Stimulated activated memory B cell treated with anti-CD40 and anti-IgM and Interleukin-4, amounts not matched to agents 10 μg/mL and 1 μg/mL and 100 μg/mL, for 72 hours (primary cell): ENCODE results near the gene PIK3R3.

Source experiments
- ATAC-seq: fragments of 150-1000 bp; cut with Tn5 transposase; 2 replicates; pipeline ENCODE4 v1.10.0; 2021
- H3K27ac Mint-ChIP-seq: one replicate; pipeline ENCODE4 v1.8.0; 2022; ENCODE audit warnings: mild to moderate bottlenecking, mixed read lengths
- H3K27me3 Mint-ChIP-seq: one replicate; pipeline ENCODE4 v1.8.0; 2022; ENCODE audit warnings: mixed read lengths
- H3K36me3 Mint-ChIP-seq: one replicate; pipeline ENCODE4 v1.8.0; 2022; ENCODE audit warnings: mixed read lengths
- H3K4me1 Mint-ChIP-seq: one replicate; pipeline ENCODE4 v1.8.0; 2022; ENCODE audit warnings: mixed read lengths
- H3K4me3 Mint-ChIP-seq: one replicate; pipeline ENCODE4 v1.8.0; 2022; ENCODE audit warnings: mild to moderate bottlenecking, moderate library complexity, mixed read lengths
- H3K9me3 Mint-ChIP-seq: one replicate; pipeline ENCODE4 v1.8.0; 2022; ENCODE audit warnings: mixed read lengths

PIK3R3 gene

GRCh38 chr1:46036894-46037839 is 95.3 kb downstream of the PIK3R3 start:
- H3K4me3 Mint-ChIP-seq, result no peak overlapping the region
- no peak overlapping the region for H3K27ac Mint-ChIP-seq
- no peaks in the 10 kb centered on the region for H3K27me3 Mint-ChIP-seq
- peak; percentile 73 for ATAC-seq
- no peaks in the 10 kb centered on the region for H3K9me3 Mint-ChIP-seq
- peaks cover 3% of the 10 kb centered on the region for H3K36me3 Mint-ChIP-seq
- peaks cover 5% of the 10 kb centered on the region for H3K4me1 Mint-ChIP-seq

- no peak for ATAC-seq
These were observed 97.6 kb downstream of the PIK3R3 start for GRCh38 chr1:46034601-46035516.

GRCh38 chr1:46030876-46031660 is 101.4 kb downstream of the PIK3R3 start:
- Mint-ChIP-seq H3K9me3 (no peaks in the 10 kb centered on the region), H3K27ac (no peak overlapping the region), H3K27me3 (no peaks in the 10 kb centered on the region), H3K4me3 (no peak overlapping the region), H3K36me3 (peaks cover 14% of the 10 kb centered on the region), H3K4me1 (no peaks in the 10 kb centered on the region)
- ATAC-seq, result no peak

More at GRCh38 chr1:46034601-46035516, 97.6 kb downstream of the PIK3R3 start:
- Mint-ChIP-seq H3K27me3 (no peaks in the 10 kb centered on the region), H3K9me3 (no peaks in the 10 kb centered on the region), H3K27ac (no peak overlapping the region), H3K4me3 (no peak overlapping the region), H3K4me1 (no peaks in the 10 kb centered on the region), H3K36me3 (peaks cover 13% of the 10 kb centered on the region)

- no peak overlapping the region for H3K4me3 Mint-ChIP-seq
- H3K27ac Mint-ChIP-seq, result no peak overlapping the region
- no peaks in the 10 kb centered on the region for H3K27me3 Mint-ChIP-seq
- no peaks in the 10 kb centered on the region for H3K9me3 Mint-ChIP-seq
- peaks cover 14% of the 10 kb centered on the region for H3K36me3 Mint-ChIP-seq
- no peaks in the 10 kb centered on the region for H3K4me1 Mint-ChIP-seq
- ATAC-seq, result no peak
These were observed 102.2 kb downstream of the PIK3R3 start for GRCh38 chr1:46030074-46030870.

GRCh38 chr1:46027788-46028573 is 104.4 kb downstream of the PIK3R3 start:
- Mint-ChIP-seq H3K27ac (no peak overlapping the region), H3K27me3 (no peaks in the 10 kb centered on the region), H3K36me3 (peaks cover 23% of the 10 kb centered on the region), H3K9me3 (no peaks in the 10 kb centered on the region), H3K4me1 (no peaks in the 10 kb centered on the region), H3K4me3 (no peak overlapping the region)
- no peak for ATAC-seq

- no peak for ATAC-seq
- no peak overlapping the region for H3K27ac Mint-ChIP-seq
- H3K4me1 Mint-ChIP-seq, result no peaks in the 10 kb centered on the region
- no peaks in the 10 kb centered on the region for H3K27me3 Mint-ChIP-seq
- peaks cover 17% of the 10 kb centered on the region for H3K36me3 Mint-ChIP-seq
- H3K9me3 Mint-ChIP-seq, result no peaks in the 10 kb centered on the region
- no peak overlapping the region for H3K4me3 Mint-ChIP-seq
These were observed 105.9 kb downstream of the PIK3R3 start for GRCh38 chr1:46026531-46026930.

GRCh38 chr1:46021046-46021996 is 111.1 kb downstream of the PIK3R3 start:
- H3K9me3 Mint-ChIP-seq, result no peaks in the 10 kb centered on the region
- no peak for ATAC-seq
- H3K4me3 Mint-ChIP-seq, result no peak overlapping the region
- H3K27ac Mint-ChIP-seq, result no peak overlapping the region
- no peaks in the 10 kb centered on the region for H3K4me1 Mint-ChIP-seq
- no peaks in the 10 kb centered on the region for H3K27me3 Mint-ChIP-seq
- H3K36me3 Mint-ChIP-seq, result peaks cover 9% of the 10 kb centered on the region

- Mint-ChIP-seq H3K9me3 (no peaks in the 10 kb centered on the region), H3K27ac (no peak overlapping the region), H3K4me3 (no peak overlapping the region), H3K27me3 (no peaks in the 10 kb centered on the region), H3K36me3 (peaks cover 9% of the 10 kb centered on the region), H3K4me1 (no peaks in the 10 kb centered on the region)
- ATAC-seq, result no peak
These were observed 112.4 kb downstream of the PIK3R3 start for GRCh38 chr1:46020010-46020409.

- H3K4me3 Mint-ChIP-seq, result no peak overlapping the region
- no peak for ATAC-seq
- H3K4me1 Mint-ChIP-seq, result no peaks in the 10 kb centered on the region
- no peaks in the 10 kb centered on the region for H3K9me3 Mint-ChIP-seq
- H3K27ac Mint-ChIP-seq, result no peak overlapping the region
- peaks cover 9% of the 10 kb centered on the region for H3K36me3 Mint-ChIP-seq
- no peaks in the 10 kb centered on the region for H3K27me3 Mint-ChIP-seq
These were observed 113.1 kb downstream of the PIK3R3 start for GRCh38 chr1:46019348-46019747.

- Mint-ChIP-seq H3K36me3 (no peaks in the 10 kb centered on the region), H3K27me3 (no peaks in the 10 kb centered on the region)
- ATAC-seq, result no peak
These were observed 114.4 kb downstream of the PIK3R3 start for GRCh38 chr1:46017876-46018503.

GRCh38 chr1:46013581-46013980 is 118.8 kb downstream of the PIK3R3 start:
- no peak for ATAC-seq
- Mint-ChIP-seq H3K9me3 (no peaks in the 10 kb centered on the region), H3K4me1 (no peaks in the 10 kb centered on the region), H3K4me3 (no peak overlapping the region), H3K27ac (no peak overlapping the region), H3K36me3 (peaks cover 31% of the 10 kb centered on the region), H3K27me3 (no peaks in the 10 kb centered on the region)

More at GRCh38 chr1:46017876-46018503, 114.4 kb downstream of the PIK3R3 start:
- Mint-ChIP-seq H3K4me3 (no peak overlapping the region), H3K27ac (no peak overlapping the region), H3K9me3 (no peaks in the 10 kb centered on the region), H3K4me1 (no peaks in the 10 kb centered on the region)

GRCh38 chr1:46012236-46012635 is 120.2 kb downstream of the PIK3R3 start:
- H3K27ac Mint-ChIP-seq, result no peak overlapping the region
- H3K36me3 Mint-ChIP-seq, result peaks cover 45% of the 10 kb centered on the region
- no peaks in the 10 kb centered on the region for H3K27me3 Mint-ChIP-seq
- no peak for ATAC-seq
- no peaks in the 10 kb centered on the region for H3K9me3 Mint-ChIP-seq
- no peak overlapping the region for H3K4me3 Mint-ChIP-seq
- H3K4me1 Mint-ChIP-seq, result no peaks in the 10 kb centered on the region
